Choroid plexus epithelial cell (primary cell): Measurements from ENCODE around the gene CAB39L.
A peak's percentile ranks its signal among the peaks of the same experiment; 100 is the strongest.

Source experiments
- DNase-seq: peaks from one replicate; pipeline ENCODE4 v3.0.0-alpha.2; 2010; ENCODE audit warnings: low read depth
- H3K4me3 ChIP-seq: 2 replicates; pipeline ENCODE4 v1.5.1; 2011; ENCODE audit warnings: low read depth, mild to moderate bottlenecking, control low read depth, low read length, moderate library complexity
- TF ChIP-seq, protein P1 (sequence below): conservative IDR thresholded peaks from 2 replicates; pipeline ENCODE4 v1.5.1; 2011; ENCODE audit warnings: low read depth, mild to moderate bottlenecking, control low read depth, inconsistent platforms, low read length, moderate library complexity

Gene CAB39L

DNA sequence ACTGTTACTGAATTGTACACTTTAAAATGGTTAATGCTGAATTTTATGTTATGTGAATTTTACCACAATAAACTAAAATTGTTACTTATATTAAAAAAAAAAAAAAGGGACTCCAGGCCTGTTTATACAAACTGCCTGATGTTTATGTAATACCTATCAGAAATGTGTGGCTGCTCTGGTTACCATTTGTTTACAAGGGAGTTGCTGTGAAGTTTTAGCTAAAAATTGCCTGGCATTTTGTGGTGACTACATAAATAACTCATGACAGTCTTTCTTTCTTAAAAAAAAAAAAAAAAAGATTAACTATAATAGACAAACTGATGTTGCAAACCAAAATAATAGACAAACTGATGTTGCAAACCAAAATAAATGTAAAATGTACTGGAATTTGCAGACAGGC lies 124.3 kb downstream of the CAB39L start:
- TF ChIP-seq, protein P1, sequence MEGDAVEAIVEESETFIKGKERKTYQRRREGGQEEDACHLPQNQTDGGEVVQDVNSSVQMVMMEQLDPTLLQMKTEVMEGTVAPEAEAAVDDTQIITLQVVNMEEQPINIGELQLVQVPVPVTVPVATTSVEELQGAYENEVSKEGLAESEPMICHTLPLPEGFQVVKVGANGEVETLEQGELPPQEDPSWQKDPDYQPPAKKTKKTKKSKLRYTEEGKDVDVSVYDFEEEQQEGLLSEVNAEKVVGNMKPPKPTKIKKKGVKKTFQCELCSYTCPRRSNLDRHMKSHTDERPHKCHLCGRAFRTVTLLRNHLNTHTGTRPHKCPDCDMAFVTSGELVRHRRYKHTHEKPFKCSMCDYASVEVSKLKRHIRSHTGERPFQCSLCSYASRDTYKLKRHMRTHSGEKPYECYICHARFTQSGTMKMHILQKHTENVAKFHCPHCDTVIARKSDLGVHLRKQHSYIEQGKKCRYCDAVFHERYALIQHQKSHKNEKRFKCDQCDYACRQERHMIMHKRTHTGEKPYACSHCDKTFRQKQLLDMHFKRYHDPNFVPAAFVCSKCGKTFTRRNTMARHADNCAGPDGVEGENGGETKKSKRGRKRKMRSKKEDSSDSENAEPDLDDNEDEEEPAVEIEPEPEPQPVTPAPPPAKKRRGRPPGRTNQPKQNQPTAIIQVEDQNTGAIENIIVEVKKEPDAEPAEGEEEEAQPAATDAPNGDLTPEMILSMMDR = no peak
- peak; percentile 61 for DNase-seq
- no peak overlapping the region for H3K4me3 ChIP-seq

DNA sequence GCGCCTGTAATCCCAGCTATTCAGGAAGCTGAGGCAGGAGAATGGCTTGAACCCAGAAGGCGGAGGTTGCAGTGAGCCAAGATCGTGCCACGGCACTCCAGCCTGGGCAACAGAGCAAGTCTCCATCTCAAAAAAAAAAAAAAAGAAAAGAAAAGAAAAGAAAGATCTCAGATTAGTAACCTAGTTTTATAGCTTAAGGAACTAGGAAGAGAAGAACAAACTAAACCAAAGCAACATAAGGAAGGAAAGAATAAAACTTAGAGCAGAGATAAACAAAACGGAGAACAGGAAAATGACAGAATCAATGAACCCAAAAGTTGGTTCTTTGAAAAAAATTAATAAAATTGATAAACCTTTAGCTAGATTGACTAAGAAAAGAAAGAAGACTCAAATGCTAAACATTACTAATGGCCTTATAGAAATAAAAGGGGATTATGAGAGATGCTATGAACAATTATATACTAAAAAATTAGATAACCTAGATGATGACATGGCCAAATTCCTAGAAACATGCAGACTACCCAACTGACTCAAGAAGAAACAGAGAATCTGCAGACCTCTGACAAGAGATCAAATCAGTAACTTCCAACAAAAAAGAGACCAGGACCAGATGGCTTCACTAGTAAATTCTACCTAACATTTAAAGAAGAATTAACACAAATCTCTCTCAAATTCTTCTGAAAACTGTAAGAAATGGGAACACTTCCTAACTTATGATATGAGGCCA lies 127.9 kb downstream of the CAB39L start:
- H3K4me3 ChIP-seq = no peak overlapping the region
- no peak for DNase-seq
- TF ChIP-seq, protein P1 = no peak

DNA sequence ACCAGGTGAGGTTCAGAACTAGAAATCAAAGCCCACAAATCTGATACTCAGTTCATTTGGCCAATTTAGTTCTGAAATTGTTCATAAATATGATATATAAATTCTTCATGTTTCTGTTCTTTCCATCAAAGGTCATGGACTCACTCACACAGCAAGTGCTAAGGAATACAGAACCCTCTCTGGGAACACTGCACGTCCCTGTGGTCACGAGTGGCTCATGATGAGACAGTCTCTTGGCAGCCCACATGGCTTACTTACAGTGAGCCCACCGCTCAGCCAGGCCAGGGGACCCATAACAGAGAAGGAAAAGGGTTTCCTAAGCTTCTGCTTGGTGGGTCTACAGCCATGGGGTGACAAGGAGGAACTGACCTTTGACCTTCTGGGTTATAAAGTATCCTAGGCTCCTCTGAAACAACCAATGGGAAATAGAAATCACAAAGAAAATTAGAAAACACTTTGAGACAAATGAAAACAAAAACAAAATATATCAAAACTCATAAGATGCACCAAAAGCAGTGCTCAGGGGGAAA lies 128.8 kb downstream of the CAB39L start:
- TF ChIP-seq, protein P1 = no peak
- DNase-seq = peak; percentile 22
- H3K4me3 ChIP-seq = no peak overlapping the region

DNA sequence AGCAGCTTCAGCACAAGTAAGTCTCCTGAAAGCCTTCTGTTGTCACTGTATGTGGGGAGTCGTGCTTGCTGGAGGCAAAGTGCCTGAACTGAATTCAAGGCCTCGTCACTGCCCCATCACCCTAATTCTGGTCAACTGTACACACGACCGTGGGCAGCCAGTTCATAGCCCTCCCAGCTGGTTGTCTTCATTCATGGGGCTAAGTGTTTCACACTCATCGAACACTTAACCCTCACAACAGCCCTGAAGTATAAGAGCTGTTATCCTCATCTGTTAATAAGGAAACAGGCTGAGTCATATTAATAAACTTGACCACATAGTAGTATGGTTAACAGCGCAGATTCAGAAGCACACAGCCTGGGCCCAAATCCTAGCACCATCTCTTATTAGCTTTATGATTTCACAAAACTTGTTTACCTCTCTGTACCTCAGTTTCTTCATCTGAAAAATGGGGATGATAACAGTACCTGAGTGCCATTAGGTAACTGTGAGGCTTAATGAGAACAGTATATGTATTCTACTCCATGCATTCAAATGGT lies 129.5 kb downstream of the CAB39L start:
- TF ChIP-seq, protein P1 = no peak
- no peak overlapping the region for H3K4me3 ChIP-seq
- no peak for DNase-seq

DNA sequence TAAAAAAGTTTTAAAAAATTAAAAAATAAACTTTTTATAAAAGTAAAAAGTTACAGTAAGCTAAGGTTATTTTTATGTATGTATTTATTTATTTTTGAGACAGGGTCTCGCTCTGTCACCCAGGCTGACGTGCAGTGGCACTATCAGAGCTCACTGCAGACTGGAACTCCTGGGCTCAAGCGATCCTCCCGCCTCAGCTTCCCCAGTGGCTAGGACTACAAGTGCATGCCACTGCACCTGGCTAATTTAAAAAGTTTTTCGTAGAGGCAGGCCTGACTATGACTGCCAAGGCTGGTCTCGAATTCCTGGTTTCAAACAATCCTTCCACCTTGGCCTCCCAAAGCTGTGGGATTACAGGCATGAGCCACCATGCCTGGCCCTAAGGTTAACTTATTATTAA lies 132.0 kb downstream of the CAB39L start:
- TF ChIP-seq, protein P1 = no peak
- H3K4me3 ChIP-seq = no peak overlapping the region
- DNase-seq = no peak

DNA sequence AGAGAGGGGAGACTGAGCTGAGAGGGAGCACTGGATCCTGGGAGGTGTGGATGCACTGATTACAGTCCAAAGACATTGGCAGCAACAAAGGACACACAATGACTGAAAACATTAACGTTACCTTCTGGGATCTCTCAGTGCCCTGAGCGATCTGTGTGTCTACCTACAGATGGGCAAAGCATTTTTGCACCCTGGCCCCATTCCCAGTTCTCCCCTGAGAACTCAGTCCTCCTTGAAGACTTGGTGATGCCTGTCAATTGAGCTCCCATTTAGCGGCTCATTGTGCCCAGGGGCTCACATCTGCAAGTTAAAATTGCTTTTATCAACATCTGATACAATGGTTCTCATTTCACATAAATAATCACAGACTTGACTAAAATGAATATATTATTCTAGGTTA lies 133.6 kb downstream of the CAB39L start:
- TF ChIP-seq, protein P1 = no peak
- no peak overlapping the region for H3K4me3 ChIP-seq
- DNase-seq = no peak
